HG02884 (cell line): ENCODE measurements around the gene ZAP70.

ENCODE experiments used
- ATAC-seq: cut with Tn5 transposase; IDR thresholded peaks from one replicate; pipeline ENCODE4 v1.9.1; 2021; ENCODE audit warnings: mild to moderate bottlenecking, moderate library complexity; ENCODE audit not compliant: unreplicated experiment

The ZAP70 gene

GRCh38 chr2:97732436-97733340, 19.3 kb downstream of the ZAP70 start:
- no peak for ATAC-seq

- no peak for ATAC-seq
Measured at GRCh38 chr2:97733341-97734035, 20.1 kb downstream of the ZAP70 start.

GRCh38 chr2:97734061-97735051, 21.0 kb downstream of the ZAP70 start:
- no peak for ATAC-seq

- ATAC-seq: no peak
Measured at GRCh38 chr2:97735161-97735561, 21.8 kb downstream of the ZAP70 start.

- ATAC-seq: no peak
Measured at GRCh38 chr2:97736185-97736584, 22.8 kb downstream of the ZAP70 start.

GRCh38 chr2:97736608-97737330, 23.4 kb downstream of the ZAP70 start:
- ATAC-seq: no peak

GRCh38 chr2:97737421-97738178, 24.2 kb downstream of the ZAP70 start:
- no peak for ATAC-seq

- ATAC-seq: no peak
Measured at GRCh38 chr2:97738179-97739019, 25.0 kb downstream of the ZAP70 start.

- no peak for ATAC-seq
Measured at GRCh38 chr2:97739020-97739892, 25.9 kb downstream of the ZAP70 start.

GRCh38 chr2:97739893-97740245, 26.5 kb downstream of the ZAP70 start:
- ATAC-seq: no peak

GRCh38 chr2:97740590-97741182, 27.3 kb downstream of the ZAP70 start:
- no peak for ATAC-seq

GRCh38 chr2:97741251-97741650, 27.9 kb downstream of the ZAP70 start:
- ATAC-seq: no peak

GRCh38 chr2:97741686-97742085, 28.3 kb downstream of the ZAP70 start:
- no peak for ATAC-seq

- no peak for ATAC-seq
Measured at GRCh38 chr2:97742381-97742847, 29.0 kb downstream of the ZAP70 start.

GRCh38 chr2:97743913-97744312, 30.5 kb downstream of the ZAP70 start:
- no peak for ATAC-seq

- ATAC-seq: no peak
Measured at GRCh38 chr2:97745474-97746174, 32.2 kb downstream of the ZAP70 start.

- no peak for ATAC-seq
Measured at GRCh38 chr2:97747285-97747684, 33.9 kb downstream of the ZAP70 start.
